Thoracic aorta (tissue), 2 donors: ENCODE measurements around the gene ZNF619. TPM values are rescaled to one million over a fixed set of nuclear protein-coding genes. Genes with fewer than 3 reads are reported as not detected.

Experiments used
- ATAC-seq: fragments of 150-250 bp; one replicate; pipeline ENCODE4 v1.8.0; 2017; ENCODE audit warnings: low read depth; ENCODE audit not compliant: insufficient number of reproducible peaks, low FRiP score
- DNase-seq: peaks from one replicate; pipeline ENCODE4 v3.0.0-alpha.2; 2020; ENCODE audit warnings: low spot score
- H3K27ac ChIP-seq, 2 donors: fragments of 200-600 bp; sonication (generic); 1 replicate in 1 of 2; 2 replicates in 1 of 2; pipeline ENCODE4 v1.5.1; 2016; ENCODE audit warnings: mild to moderate bottlenecking in 2 of 2, moderate library complexity in 2 of 2
- H3K27me3 ChIP-seq: fragments of 200-600 bp; sonication (generic); replicated peaks from 2 replicates; pipeline ENCODE4 v1.6.0; 2016; ENCODE audit warnings: mild to moderate bottlenecking; ENCODE audit not compliant: insufficient read depth
- H3K36me3 ChIP-seq: fragments of 200-600 bp; sonication (generic); one replicate; pipeline ENCODE4 v1.5.1; 2016
- H3K4me1 ChIP-seq, 2 donors: fragments of 200-600 bp; sonication (generic); 1 replicate in 1 of 2; 2 replicates in 1 of 2; pipeline versions ENCODE4 v1.5.1 to v1.6.0; 2016; ENCODE audit warnings: low read depth in 2 of 2, mild to moderate bottlenecking in 1 of 2; ENCODE audit not compliant: control insufficient read depth in 1 of 2
- H3K4me3 ChIP-seq: fragments of 200-600 bp; sonication (generic); 2 replicates; pipeline ENCODE4 v1.5.1; 2016; ENCODE audit warnings: mild to moderate bottlenecking
- H3K9me3 ChIP-seq: fragments of 200-600 bp; sonication (generic); 2 replicates; pipeline ENCODE4 v1.5.1; 2016
- CTCF ChIP-seq: fragments of 200-600 bp; sonication (generic); IDR thresholded peaks from one replicate; pipeline ENCODE4 v1.5.1; 2019; ENCODE audit warnings: antibody characterized with exemption
- total RNA-seq, 2 donors: library from RNA; depleted of rRNA; stranded (reverse); fragments of >200 nt; gene quantifications; one replicate each; pipeline versions ENCODE4 v1.1.0 to v1.2.3, GENCODE V29; 2016

Gene ZNF619
- total RNA-seq, 2 donors from 2014 or later, result 3.8 to 4.0 TPM

GRCh38 chr3:40494698-40495097 lies 17.8 kb downstream of the ZNF619 start:
- no peak for ATAC-seq
- no peaks in the 10 kb centered on the region for H3K36me3 ChIP-seq

GRCh38 chr3:40497288-40497687 lies 20.4 kb downstream of the ZNF619 start:
- no peak overlapping the region for H3K4me3 ChIP-seq
- DNase-seq, result no peak
- H3K27me3 ChIP-seq, result no peaks in the 10 kb centered on the region
- H3K9me3 ChIP-seq, result no peaks in the 10 kb centered on the region
- no peaks in the 10 kb centered on the region for H3K4me1 ChIP-seq
- H3K36me3 ChIP-seq, result no peaks in the 10 kb centered on the region
- no peak for TF ChIP-seq CTCF
- no peak overlapping the region for H3K27ac ChIP-seq
- no peak for ATAC-seq

More at GRCh38 chr3:40494698-40495097, 17.8 kb downstream of the ZNF619 start:
- H3K4me3 ChIP-seq, result no peak overlapping the region
- no peaks in the 10 kb centered on the region for H3K27me3 ChIP-seq
- H3K9me3 ChIP-seq, result no peaks in the 10 kb centered on the region
- no peak overlapping the region for H3K27ac ChIP-seq
- no peak for DNase-seq
- TF ChIP-seq CTCF, result no peak
- H3K4me1 ChIP-seq, result no peaks in the 10 kb centered on the region

GRCh38 chr3:40499952-40500351 lies 23.0 kb downstream of the ZNF619 start:
- H3K36me3 ChIP-seq, result no peaks in the 10 kb centered on the region
- ATAC-seq, result no peak
- peaks cover 3 to 5% of the 10 kb centered on the region in 2 donors for H3K4me1 ChIP-seq
- TF ChIP-seq CTCF, result no peak
- H3K9me3 ChIP-seq, result no peaks in the 10 kb centered on the region
- no peak overlapping the region for H3K4me3 ChIP-seq
- no peak overlapping the region for H3K27ac ChIP-seq
- no peaks in the 10 kb centered on the region for H3K27me3 ChIP-seq
- DNase-seq, result no peak

- ATAC-seq, result no peak
- no peak overlapping the region for H3K27ac ChIP-seq
- H3K4me1 ChIP-seq, result peaks cover 14 to 21% of the 10 kb centered on the region in 2 donors
- no peak for TF ChIP-seq CTCF
- DNase-seq, result no peak
- no peak overlapping the region for H3K4me3 ChIP-seq
- no peaks in the 10 kb centered on the region for H3K9me3 ChIP-seq
- no peaks in the 10 kb centered on the region for H3K27me3 ChIP-seq
- H3K36me3 ChIP-seq, result no peaks in the 10 kb centered on the region
These were observed 25.1 kb downstream of the ZNF619 start for GRCh38 chr3:40502034-40502433.

GRCh38 chr3:40504636-40505430 lies 27.9 kb downstream of the ZNF619 start:
- TF ChIP-seq CTCF, result no peak
- peak; percentile 72 for ATAC-seq
- H3K9me3 ChIP-seq, result no peaks in the 10 kb centered on the region
- H3K4me1 ChIP-seq, result peaks cover 14 to 21% of the 10 kb centered on the region in 2 donors
- peak overlapping the region; percentile 79 to 86 for H3K27ac ChIP-seq
- peak overlapping the region; percentile 92 for H3K4me3 ChIP-seq
- DNase-seq, result no peak
- H3K27me3 ChIP-seq, result no peaks in the 10 kb centered on the region
- H3K36me3 ChIP-seq, result peaks cover 2% of the 10 kb centered on the region
